Measurements from ENCODE around the gene P2RY12.

P2RY12 gene

GRCh38 chr3:151314593-151314992, 70.0 kb downstream of the P2RY12 start:
- DNase-seq (ENCODE audit: low read depth), result no peak
- TF ChIP-seq, protein P1, sequence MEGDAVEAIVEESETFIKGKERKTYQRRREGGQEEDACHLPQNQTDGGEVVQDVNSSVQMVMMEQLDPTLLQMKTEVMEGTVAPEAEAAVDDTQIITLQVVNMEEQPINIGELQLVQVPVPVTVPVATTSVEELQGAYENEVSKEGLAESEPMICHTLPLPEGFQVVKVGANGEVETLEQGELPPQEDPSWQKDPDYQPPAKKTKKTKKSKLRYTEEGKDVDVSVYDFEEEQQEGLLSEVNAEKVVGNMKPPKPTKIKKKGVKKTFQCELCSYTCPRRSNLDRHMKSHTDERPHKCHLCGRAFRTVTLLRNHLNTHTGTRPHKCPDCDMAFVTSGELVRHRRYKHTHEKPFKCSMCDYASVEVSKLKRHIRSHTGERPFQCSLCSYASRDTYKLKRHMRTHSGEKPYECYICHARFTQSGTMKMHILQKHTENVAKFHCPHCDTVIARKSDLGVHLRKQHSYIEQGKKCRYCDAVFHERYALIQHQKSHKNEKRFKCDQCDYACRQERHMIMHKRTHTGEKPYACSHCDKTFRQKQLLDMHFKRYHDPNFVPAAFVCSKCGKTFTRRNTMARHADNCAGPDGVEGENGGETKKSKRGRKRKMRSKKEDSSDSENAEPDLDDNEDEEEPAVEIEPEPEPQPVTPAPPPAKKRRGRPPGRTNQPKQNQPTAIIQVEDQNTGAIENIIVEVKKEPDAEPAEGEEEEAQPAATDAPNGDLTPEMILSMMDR (conservative IDR thresholded peaks at IDR 0.05; ENCODE audit: low read length), result no peak
- no peak overlapping the region for H3K4me3 ChIP-seq (ENCODE audit: low read length)

DNA sequence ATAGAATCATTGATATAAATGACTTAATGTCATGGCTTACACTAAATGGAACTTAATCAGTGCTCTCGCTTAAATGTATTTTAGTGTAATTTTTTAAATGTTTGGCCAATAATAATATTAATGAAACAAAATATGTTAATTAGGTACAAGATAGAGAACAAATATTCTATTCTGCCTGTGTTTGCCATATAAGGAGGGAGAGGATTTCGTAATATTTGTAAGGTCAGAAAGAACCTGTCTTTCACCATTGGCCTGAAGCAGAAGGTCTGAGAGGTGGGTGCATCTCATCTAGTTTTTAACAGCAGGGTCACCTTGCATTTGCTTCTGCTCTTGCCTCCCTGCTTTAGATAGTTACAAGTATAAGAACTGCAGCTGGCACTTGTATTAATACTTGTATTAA, 70.4 kb downstream of the P2RY12 start:
- TF ChIP-seq, protein P1 (conservative IDR thresholded peaks at IDR 0.05; ENCODE audit: low read length), result no peak
- DNase-seq (ENCODE audit: low read depth), result no peak
- no peak overlapping the region for H3K4me3 ChIP-seq (ENCODE audit: low read length)

GRCh38 chr3:151312972-151313371, 71.6 kb downstream of the P2RY12 start:
- TF ChIP-seq, protein P1 (conservative IDR thresholded peaks at IDR 0.05; ENCODE audit: low read length), result no peak
- DNase-seq (ENCODE audit: low read depth), result no peak
- no peak overlapping the region for H3K4me3 ChIP-seq (ENCODE audit: low read length)

GRCh38 chr3:151309566-151309965, 75.0 kb downstream of the P2RY12 start:
- no peak overlapping the region for H3K4me3 ChIP-seq (ENCODE audit: low read length)
- TF ChIP-seq, protein P1 (conservative IDR thresholded peaks at IDR 0.05; ENCODE audit: low read length), result no peak
- DNase-seq (ENCODE audit: low read depth), result no peak

- no peak for DNase-seq (ENCODE audit: low read depth)
- TF ChIP-seq, protein P1 (conservative IDR thresholded peaks at IDR 0.05; ENCODE audit: low read length), result no peak
- no peak overlapping the region for H3K4me3 ChIP-seq (ENCODE audit: low read length)
Observed at GRCh38 chr3:151307583-151308488, 76.7 kb downstream of the P2RY12 start.

DNA sequence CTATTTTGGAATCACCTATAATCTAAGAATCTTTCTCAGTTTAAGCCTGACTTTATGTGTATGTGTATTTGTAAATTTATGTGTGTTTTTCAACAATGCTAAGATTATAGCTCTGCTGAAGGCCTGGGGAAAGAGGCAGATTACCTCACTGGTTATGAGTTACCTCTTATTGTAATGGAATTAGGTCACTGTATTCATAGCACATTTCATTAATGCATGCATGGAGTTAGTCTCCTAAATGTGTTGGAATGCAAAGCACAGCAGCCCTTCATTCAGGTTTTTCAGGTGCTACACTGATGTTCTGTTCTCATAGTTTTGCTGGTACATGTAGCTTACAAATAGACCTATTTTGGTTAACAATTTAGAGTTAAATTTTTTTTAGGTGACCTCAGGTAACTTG, 77.4 kb downstream of the P2RY12 start:
- TF ChIP-seq, protein P1 (conservative IDR thresholded peaks at IDR 0.05; ENCODE audit: low read length), result no peak
- DNase-seq (ENCODE audit: low read depth), result no peak
- H3K4me3 ChIP-seq (ENCODE audit: low read length), result no peak overlapping the region

DNA sequence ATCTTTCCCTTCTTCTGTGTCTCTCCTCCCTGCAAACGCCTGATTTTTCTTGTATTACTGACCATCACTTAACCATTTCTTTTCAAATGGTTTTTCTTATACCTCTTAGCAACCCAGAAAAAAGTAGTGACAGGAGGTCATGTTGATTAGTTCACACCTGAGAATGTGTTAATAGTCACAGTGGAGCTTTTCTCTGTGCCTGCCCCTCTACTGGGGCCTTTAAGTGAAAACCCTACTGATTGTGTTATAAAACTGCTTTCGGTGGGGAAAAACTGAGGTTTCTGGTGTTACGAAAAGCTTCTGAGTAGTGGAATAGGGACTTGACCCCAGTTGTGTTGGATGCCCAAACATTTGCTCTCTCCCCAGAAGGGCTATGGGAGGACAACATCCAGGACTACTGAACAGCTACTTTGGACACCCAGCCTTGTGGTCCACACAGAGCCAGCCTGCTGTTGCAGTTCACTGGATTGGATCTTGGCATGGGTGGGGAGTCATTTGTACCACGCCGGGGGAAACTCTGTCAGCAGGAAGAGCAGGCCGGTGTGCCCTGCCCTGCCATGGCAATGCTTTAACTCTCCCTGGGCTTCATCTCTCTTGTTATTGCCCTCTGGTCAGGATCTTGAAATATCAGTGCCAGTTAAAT, 78.3 kb downstream of the P2RY12 start:
- TF ChIP-seq, protein P1 (conservative IDR thresholded peaks at IDR 0.05; ENCODE audit: low read length), result no peak
- H3K4me3 ChIP-seq (ENCODE audit: low read length), result no peak overlapping the region
- DNase-seq (ENCODE audit: low read depth), result no peak
